SK-N-SH (cell line): ENCODE data around the gene CPA1.

Source experiments
- CHD2 ChIP-seq: fragments of 150-350 bp; IDR thresholded peaks from 2 replicates; pipeline ENCODE4 v1.6.1; 2018; ENCODE audit warnings: low read length; ENCODE audit not compliant: partially characterized antibody
- NRF1 ChIP-seq: IDR thresholded peaks from 2 replicates; pipeline ENCODE4 v1.6.1; 2012; ENCODE audit warnings: low read depth, mild to moderate bottlenecking, low read length
- POLR2AphosphoS5 ChIP-seq: IDR thresholded peaks from 2 replicates; pipeline ENCODE4 v1.6.1; 2012; ENCODE audit warnings: low read depth, low read length
- RFX5 ChIP-seq: IDR thresholded peaks from 2 replicates; pipeline ENCODE4 v1.6.1; 2012; ENCODE audit warnings: mild to moderate bottlenecking, improper control_type of control experiment, low read length
- TF ChIP-seq, protein P1 (sequence below): fragments of 200-600 bp; sonication (generic); IDR thresholded peaks from 2 replicates; pipeline ENCODE4 v1.6.1; 2017; ENCODE audit warnings: antibody characterized with exemption, mild to moderate bottlenecking, moderate library complexity
- TF ChIP-seq, protein P2 (sequence below): IDR thresholded peaks from 2 replicates; pipeline ENCODE4 v1.4.0; 2012; ENCODE audit warnings: low read depth

DNA sequence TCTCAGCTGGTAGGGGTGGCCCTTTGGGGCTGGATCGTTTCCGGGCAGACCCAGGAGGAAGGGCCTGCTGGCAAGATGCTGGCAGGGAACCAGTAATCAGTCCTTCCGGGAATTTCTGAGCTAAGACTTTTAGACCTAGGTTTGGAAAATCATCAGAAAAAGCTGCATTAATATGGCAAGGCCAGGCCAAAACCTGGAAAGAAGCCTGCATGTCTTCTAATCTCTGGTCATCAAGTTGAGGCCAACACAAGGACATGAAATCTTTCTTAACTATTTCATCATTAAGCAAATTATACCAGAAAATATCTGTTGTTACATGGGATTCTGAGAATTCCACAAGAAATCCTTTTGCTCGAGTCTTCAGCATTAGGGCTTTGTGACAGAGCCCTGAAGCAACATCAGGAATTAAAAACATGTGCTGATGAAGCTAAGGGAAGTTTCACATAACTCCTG is 19.9 kb downstream of the CPA1 start:
- TF ChIP-seq, protein P1, sequence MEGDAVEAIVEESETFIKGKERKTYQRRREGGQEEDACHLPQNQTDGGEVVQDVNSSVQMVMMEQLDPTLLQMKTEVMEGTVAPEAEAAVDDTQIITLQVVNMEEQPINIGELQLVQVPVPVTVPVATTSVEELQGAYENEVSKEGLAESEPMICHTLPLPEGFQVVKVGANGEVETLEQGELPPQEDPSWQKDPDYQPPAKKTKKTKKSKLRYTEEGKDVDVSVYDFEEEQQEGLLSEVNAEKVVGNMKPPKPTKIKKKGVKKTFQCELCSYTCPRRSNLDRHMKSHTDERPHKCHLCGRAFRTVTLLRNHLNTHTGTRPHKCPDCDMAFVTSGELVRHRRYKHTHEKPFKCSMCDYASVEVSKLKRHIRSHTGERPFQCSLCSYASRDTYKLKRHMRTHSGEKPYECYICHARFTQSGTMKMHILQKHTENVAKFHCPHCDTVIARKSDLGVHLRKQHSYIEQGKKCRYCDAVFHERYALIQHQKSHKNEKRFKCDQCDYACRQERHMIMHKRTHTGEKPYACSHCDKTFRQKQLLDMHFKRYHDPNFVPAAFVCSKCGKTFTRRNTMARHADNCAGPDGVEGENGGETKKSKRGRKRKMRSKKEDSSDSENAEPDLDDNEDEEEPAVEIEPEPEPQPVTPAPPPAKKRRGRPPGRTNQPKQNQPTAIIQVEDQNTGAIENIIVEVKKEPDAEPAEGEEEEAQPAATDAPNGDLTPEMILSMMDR, result no peak
- TF ChIP-seq, protein P2, sequence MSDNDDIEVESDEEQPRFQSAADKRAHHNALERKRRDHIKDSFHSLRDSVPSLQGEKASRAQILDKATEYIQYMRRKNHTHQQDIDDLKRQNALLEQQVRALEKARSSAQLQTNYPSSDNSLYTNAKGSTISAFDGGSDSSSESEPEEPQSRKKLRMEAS, result no peak
- TF ChIP-seq NRF1 (no peak), CHD2 (no peak), RFX5 (no peak), POLR2AphosphoS5 (no peak)
